Measurements from ENCODE around the gene SDK2.
"Not testable (repeated sequence)": the region's sequence is repeated elsewhere in the genome, so short reads cannot be mapped to it uniquely, and the experiment has no call there.

Gene SDK2

DNA sequence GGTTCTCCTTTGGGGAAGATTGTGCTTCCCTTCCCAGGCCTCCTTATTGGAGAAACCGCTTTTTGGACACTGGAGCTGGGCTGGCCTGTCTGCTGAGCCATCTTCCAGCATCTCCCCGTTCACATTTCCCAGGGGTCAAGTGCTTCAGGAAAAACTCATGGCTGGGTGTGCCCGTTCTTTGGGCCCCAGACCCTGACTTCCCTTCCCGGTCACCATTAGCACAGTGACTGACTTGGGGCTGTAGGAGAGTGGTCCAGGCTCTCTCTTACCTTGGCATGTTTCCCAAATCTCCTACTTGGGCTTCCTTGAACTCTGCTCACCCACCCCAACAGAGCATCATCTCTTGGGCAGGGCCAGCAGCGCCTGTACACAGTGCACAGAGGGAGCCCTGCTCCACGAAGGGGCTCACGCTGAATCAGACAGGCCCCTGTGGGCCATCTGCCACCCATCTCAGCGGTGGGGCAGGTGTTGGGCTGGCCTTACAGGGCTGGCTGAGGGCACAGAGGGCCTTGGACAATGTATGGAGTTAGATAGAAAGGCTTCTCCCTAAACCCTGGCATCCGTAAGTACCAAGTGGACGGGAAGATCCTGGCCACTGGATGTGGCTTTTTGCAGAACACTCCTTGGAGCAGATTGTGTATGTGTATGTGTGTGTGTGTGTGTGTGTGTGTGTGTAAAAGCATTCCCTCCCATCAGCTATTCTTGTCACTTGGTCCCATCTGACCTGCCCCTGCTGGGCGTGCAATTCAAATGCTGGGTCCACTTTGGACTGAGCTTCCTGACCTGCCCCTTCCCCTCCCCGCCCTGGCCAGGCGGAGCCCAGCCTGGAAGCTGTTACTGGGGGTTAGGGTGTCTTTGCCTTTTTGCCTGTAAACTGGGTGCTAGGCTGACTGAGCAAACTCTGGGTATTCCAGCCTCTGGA lies 307.6 kb downstream of the SDK2 start:
- no peak for DNase-seq

GRCh38 chr17:73335591-73336407 lies 308.4 kb downstream of the SDK2 start:
- no peak for DNase-seq

GRCh38 chr17:73334771-73335513 lies 309.3 kb downstream of the SDK2 start:
- DNase-seq = no peak

GRCh38 chr17:73333445-73333844 lies 310.8 kb downstream of the SDK2 start:
- DNase-seq = not testable (repeated sequence)

DNA sequence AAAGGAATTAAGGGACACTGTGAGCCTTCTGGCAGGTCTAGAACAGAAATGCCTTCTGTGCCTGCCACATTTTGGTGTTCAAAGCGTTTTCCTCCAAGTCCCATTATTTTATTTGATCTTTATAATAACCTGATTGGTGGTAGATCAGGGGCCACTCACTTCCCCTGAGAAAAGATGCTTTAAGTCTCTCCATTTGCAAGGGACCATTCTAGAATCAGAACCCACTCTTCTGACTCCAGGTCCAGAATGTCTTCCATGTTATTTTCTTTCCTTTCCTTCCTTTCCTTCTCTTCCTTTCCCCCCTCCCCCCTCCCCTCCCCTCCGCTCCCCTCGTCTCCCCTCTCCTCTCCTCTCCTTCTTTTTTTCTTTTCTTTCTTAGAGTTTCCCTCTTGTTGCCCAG lies 313.2 kb downstream of the SDK2 start:
- DNase-seq = no peak

DNA sequence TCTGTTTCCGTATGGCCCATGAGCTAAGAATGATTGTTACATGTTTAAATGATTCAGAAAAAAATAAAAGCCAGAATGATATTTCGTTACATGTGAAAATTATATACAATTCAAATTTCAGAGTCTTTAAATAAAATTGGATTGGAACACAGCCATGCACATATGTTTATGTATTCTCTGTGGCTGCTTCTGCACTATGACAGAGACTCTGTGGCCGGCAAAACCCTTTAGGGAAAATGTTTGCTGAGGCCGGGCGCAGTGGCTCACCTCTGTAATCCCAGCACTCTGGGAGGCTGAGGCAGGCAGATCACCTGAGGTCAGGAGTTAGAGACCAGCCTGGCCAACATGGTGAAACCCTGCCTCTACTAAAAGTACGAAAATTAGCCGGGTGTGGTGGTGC lies 316.6 kb downstream of the SDK2 start:
- no peak for DNase-seq

DNA sequence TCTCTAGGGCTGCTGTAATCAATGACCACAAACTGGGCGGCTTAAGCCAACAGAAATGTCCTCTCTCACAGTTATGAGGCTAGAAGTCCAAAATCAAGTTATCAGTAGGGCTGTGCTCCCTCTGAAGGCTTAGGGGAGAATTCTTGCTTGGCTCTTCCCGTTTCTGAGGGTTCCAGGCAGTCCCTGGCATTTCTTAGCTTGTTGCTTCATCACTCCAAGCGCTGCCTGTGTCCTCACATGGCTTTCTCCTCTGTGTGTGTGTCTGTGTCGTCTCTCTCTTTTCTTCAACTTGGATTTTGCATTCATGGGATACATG lies 318.8 kb downstream of the SDK2 start:
- DNase-seq = no peak

GRCh38 chr17:73324711-73325526 lies 319.3 kb downstream of the SDK2 start:
- no peak for DNase-seq

- no peak for DNase-seq
Observed at GRCh38 chr17:73324160-73324475, 320.1 kb downstream of the SDK2 start.

GRCh38 chr17:73323409-73324159 lies 320.7 kb downstream of the SDK2 start:
- no peak for DNase-seq

DNA sequence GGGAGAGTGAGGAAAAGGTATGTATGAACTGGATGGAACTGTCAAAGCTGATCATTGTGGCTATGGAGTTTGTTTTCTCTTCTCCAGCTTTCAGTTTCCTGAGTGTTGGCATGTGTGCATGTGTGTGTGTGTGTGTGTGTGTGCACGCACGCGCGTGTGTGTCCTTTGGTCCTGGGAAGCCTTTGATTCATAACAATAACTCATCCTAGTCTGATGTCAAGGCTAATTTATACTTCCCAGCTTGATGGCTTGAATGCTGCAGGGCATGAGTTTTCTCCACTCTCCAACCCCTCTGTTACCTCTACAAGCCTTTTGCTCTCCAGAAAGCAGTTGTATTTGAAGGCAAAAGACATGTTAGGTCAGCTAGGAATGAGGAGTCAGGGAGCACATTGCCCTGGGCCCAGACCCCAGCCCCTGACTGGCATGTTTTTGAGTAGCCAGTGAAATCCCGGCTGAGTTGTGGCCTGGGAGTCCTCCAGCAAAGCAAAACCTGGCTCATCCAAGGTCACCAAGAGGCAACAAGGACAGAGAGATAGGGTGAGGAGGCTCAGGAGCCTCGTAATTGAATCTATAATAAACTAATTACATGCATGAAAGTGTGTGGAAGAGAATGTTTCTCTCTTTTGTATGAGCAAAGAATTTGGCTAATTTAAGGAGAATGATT lies 323.5 kb downstream of the SDK2 start:
- DNase-seq = no peak

- DNase-seq = no peak
Observed at GRCh38 chr17:73319766-73320165, 324.5 kb downstream of the SDK2 start.

DNA sequence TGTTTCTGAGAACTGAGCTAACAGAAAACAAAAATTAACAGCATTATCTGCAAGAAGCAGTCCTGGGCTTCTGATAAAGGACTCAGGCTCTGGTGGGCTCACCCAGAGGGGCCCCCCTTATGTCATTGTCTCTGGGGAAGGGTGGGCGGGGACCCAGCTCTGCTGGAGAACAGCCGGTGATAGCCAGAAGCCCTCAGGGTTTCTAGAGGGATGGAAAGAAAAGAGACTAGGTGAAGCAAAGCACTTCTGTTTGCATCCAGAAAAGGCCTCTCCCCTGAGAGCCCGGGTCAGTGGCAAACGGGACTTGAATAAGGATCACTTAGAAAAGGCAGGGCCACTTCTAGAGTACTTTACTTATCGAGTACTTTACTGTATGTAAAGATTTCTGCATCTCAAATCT lies 325.4 kb downstream of the SDK2 start:
- no peak for DNase-seq

- DNase-seq = no peak
Observed at GRCh38 chr17:73318427-73318813, 325.8 kb downstream of the SDK2 start.

DNA sequence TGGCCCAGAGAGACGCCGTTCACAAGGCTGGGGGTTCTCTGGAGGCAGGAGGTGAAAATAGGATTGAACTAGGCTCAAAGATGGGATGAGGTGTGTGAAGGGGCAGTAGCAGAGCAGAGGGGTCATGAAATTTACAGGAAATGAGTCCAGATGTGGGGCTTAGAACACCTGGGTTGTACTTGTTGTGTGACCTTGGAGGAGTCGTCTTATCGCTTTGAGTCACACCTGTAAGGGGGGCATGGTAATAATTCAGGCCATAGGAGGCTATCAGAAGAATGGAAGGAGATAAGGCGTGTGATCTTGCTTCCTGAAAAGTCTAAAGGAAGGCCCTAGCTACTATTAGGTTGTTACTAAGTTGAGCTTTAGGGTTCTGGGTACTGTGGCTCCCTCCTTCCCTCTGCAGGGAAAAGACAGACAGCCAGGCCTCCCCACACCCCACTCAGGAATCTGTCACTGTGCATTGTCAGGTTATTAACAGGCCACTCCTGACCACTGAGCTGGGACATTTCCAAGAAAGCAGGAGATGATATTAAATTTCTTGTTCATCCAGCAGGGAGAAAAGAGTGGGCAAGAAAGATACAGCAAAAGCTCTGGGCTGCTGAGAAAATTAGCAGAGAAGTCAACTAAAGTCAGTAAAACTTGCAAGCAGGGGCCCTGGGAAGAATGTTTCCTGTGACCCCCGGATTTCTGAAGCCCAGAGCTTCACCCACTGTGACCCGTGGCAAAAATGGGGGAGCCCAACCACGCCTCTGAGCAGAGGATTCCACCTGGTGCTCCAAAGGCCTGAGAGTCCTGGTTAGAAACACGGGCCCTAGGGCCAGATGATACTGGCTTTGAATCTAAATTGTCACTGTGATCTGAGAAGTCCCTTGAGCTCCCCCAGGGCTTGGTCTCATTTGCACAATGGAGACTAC lies 326.5 kb downstream of the SDK2 start:
- DNase-seq = no peak

- no peak for DNase-seq
Observed at GRCh38 chr17:73316919-73317505, 327.2 kb downstream of the SDK2 start.

GRCh38 chr17:73315471-73315870 lies 328.8 kb downstream of the SDK2 start:
- no peak for DNase-seq

DNA sequence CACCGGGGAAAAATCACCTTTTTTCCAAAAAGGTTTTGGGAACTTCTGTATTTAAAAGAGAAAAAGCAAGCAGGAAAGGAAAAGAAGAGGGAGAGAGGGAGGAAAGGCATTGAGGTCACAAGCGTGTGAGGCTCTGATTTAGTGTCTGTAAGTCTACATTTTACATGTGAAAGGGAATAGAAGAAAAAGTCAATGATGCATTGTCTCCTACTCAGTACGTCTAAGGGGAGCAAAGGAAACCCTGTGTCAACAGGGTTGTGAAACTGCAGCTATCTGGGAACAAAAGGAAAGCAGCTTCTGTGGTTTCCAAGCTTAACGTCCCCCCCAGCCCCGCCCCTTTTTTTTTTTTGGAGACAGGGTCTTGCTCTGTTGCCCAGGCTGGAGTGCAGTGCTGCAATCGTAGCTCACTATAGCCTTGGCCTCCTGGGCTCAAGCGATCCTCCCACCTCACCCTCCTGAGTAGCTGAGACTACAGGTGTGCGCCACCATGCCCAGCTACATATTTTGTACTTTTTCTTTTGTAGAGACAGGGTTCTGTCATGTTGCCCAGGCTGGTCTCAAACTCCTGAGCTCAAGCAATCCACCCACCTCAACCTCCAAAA lies 330.6 kb downstream of the SDK2 start:
- no peak for DNase-seq

DNA sequence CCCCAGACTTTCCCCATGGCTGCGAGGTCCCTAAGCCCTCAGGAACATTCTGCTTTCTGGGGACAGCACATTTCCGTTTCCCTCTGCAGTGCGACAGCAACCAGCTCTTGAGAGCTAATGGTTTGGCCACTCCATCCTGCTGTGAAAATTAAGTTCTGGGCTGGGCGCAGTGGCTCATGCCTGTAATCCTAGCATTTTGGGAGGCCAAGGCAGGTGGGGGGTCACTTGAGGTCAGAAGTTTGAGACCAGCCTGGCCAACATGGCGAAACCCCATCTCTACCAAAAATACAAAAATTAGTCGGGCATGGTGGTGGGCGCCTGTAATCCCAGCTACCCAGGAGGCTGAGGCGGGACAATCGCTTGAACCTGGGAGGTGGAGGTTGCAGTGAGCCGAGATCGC lies 331.4 kb downstream of the SDK2 start:
- not testable (repeated sequence) for DNase-seq
